ENCODE measurements around the gene TMEM170A.
A peak's percentile ranks its signal among the peaks of the same experiment; 100 is the strongest.
"Not testable (repeated sequence)": the region's sequence is repeated elsewhere in the genome, so short reads cannot be mapped to it uniquely, and the experiment has no call there.

The TMEM170A gene

GRCh38 chr16:75446416-75446815, 18.1 kb downstream of the TMEM170A start:
- DNase-seq: no peak

GRCh38 chr16:75445298-75445697, 19.2 kb downstream of the TMEM170A start:
- no peak for DNase-seq

- no peak for DNase-seq
Measured at GRCh38 chr16:75443298-75443697, 21.2 kb downstream of the TMEM170A start.

GRCh38 chr16:75433732-75434413, 30.6 kb downstream of the TMEM170A start:
- DNase-seq: peak; percentile 86

GRCh38 chr16:75432828-75433731, 31.4 kb downstream of the TMEM170A start, which contains the start of gene CFDP1:
CFDP1 (minus strand) TSS chr16:75433503; CDS start chr16:75433352, 151 bp downstream.
- peak; percentile 96 for DNase-seq

- no peak for DNase-seq
Measured at GRCh38 chr16:75429621-75430403, 34.7 kb downstream of the TMEM170A start.

- not testable (repeated sequence) for DNase-seq
Measured at GRCh38 chr16:75426524-75426923, 38.0 kb downstream of the TMEM170A start.

GRCh38 chr16:75424105-75424762, 40.3 kb downstream of the TMEM170A start:
- not testable (repeated sequence) for DNase-seq

GRCh38 chr16:75423723-75424104, 40.8 kb downstream of the TMEM170A start:
- no peak for DNase-seq

- DNase-seq: no peak
Measured at GRCh38 chr16:75421820-75422126, 42.7 kb downstream of the TMEM170A start.

GRCh38 chr16:75420987-75421819, 43.3 kb downstream of the TMEM170A start:
- no peak for DNase-seq

GRCh38 chr16:75416904-75417565, 47.5 kb downstream of the TMEM170A start:
- DNase-seq: no peak

- DNase-seq: no peak
Measured at GRCh38 chr16:75415169-75415905, 49.2 kb downstream of the TMEM170A start.

- DNase-seq: no peak
Measured at GRCh38 chr16:75413951-75414350, 50.5 kb downstream of the TMEM170A start.

- DNase-seq: no peak
Measured at GRCh38 chr16:75406943-75407342, 57.5 kb downstream of the TMEM170A start.

- peak; percentile 46 for DNase-seq
Measured at GRCh38 chr16:75402821-75403475, 61.5 kb downstream of the TMEM170A start.

- no peak for DNase-seq
Measured at GRCh38 chr16:75402159-75402820, 62.2 kb downstream of the TMEM170A start.

GRCh38 chr16:75401691-75402090, 62.8 kb downstream of the TMEM170A start:
- DNase-seq: no peak

- no peak for DNase-seq
Measured at GRCh38 chr16:75398333-75398732, 66.2 kb downstream of the TMEM170A start.
